ENCODE results near the gene HS3ST6. TPM values are rescaled to one million over a fixed set of nuclear protein-coding genes. Genes with fewer than 3 reads are reported as not detected.
"Not testable (repeated sequence)": the region's sequence is repeated elsewhere in the genome, so short reads cannot be mapped to it uniquely, and the experiment has no call there.

HS3ST6 gene
- polyA plus RNA-seq, 12 donors = 0.15 to 14.3 (median 2.1) TPM; not detected in 8

DNA sequence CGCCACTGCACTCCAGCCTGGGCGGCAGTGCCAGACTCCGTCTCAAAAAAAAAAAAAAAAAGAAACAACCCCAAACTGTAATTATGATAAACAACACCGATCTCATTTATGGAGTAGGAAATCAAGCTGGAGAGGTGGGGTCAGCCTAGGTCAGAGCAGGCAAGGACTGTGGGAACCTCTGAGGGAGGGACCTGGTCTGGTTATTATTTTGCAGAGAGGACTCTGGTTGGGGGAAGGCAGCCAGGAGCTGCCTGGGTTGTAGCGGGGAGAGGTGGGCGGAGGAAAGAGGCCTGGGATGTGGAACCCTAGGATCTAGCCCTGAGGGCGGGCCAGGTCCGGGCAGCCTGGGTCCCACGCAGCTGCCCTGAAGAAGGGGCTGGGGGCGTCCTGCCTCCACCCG, 10.9 kb upstream of the HS3ST6 start:
- no peak for DNase-seq

DNA sequence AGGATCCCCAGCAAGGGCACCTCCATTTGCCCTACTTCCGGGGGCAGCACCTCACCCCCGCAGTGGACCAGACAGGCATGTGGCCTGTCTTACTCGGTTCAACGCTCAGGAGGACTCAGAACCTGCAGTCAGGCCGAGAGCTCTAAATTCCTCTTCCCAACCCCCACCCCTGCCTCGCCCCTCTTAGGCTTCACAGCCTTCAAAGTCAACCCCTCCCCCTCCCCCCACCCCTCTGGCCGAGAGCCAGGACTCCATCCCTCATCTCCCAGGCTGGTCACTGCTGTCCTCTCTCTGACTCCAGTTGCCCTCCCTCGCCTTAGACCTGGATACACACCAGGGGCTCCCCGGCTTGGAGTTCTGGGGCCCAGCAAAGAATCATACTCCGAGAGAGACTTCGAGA, 8.1 kb upstream of the HS3ST6 start:
- no peak for DNase-seq

DNA sequence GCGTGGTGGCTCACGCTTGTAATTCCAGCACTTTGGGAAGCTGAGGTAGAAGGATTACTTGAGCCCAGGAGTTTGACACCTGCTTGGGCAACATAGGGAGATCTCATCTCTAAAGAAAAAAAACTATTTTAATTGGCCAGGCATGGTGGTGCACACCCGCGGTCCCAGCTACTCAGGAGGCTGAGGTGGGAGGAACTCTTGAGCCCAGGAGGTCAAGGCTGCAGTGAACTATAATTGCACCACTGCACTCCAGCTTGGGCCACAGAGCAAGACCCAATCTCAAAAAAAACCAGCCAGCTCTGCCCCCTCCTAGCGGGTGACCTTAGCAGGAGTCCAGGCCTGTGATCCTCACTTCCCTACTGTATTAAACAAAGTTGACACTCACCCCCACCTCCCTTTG, 5.9 kb upstream of the HS3ST6 start:
- DNase-seq = no peak

DNA sequence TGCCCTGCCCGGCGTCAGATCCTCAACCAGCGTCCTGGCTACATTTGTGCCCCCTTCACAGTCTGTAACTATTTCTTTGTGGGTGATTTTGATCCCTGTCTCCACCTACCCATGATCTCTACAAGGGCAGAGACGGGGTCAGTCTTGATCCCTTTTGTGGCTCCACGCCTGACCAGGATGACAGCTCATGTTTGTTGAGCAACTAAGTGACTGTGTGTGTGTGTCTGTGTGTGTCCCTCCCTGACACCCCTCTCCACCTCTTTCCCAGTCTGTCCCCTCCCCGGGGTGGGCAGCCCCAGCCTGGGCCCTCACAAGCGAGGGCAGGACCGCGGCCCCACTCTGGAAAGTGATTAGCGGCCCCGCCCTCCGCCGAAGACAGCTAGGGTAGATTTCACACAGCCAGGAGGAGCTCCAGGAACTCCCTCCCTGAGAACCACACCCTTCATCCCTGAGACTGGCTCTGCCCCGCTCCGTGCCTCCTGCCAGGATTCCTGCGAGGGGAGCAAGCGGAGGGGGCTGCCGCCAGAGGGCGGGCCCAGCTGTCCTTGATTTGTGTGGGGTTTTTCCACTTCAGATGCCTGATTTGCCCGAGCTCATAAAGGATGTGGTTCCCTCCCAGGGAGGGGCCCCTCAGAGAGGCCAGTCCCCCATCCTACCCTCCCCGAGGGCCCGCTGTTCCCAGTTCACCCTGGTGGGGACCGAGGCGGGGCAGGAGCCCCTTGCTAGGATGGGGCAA, 5.3 kb upstream of the HS3ST6 start:
- no peak for DNase-seq

DNA sequence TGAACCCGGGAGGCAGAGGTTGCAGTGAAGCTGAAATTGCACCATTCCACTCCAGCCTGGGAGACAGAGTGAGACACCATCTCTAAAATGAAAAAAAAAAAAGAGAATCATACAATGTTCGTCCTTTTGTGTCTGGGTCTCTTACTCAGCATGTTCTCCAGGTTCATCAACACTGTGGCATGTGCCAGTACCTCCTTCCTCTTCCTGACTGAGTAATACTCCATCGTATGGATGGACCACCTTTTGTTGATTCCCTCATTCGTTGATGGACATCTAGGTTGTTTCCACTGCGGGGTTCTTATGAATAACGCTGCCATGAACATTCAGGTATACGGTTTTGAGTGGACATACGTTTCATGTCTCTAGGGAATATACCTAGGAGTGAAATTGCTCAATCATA, 4.1 kb upstream of the HS3ST6 start:
- no peak for DNase-seq

DNA sequence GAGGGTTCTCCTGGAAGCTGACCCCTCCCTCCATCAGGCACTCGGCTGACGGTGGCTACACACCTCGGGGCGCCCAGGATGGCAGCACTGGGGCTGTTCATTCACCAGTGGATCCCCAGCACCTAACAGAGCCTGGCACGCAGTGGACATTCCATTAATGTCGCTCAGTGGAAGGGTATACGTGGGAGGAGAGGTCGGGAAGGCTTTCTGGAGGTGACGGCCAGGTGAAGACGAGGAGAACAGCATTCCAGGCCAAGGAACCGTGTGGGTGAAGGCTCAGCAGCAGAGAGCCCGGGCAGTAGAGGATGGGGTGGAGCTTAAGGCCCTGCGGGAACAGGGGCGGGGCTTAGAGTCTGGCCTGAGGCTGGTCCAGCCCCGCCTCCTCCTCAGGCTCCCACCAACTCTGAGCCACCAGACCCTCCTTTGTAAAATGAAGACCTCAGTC, 2.5 kb upstream of the HS3ST6 start:
- no peak for DNase-seq

DNA sequence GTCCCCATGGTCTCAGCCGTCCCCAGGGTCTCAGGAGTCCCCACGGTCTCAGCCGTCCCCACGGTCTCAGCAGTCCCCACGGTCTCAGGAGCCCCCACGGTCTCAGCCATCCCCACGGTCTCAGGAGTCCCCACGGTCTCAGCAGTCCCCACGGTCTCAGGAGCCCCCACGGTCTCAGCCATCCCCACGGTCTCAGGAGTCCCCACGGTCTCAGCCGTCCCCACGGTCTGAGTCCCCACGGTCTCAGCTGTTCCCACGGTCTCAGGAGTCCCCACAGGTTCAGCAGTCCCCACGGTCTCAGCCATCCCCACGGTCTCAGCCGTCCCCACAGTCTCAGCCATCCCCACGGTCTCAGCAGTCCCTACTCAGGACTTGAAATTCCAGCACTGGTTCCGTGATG, 1.9 kb upstream of the HS3ST6 start:
- not testable (repeated sequence) for DNase-seq

DNA sequence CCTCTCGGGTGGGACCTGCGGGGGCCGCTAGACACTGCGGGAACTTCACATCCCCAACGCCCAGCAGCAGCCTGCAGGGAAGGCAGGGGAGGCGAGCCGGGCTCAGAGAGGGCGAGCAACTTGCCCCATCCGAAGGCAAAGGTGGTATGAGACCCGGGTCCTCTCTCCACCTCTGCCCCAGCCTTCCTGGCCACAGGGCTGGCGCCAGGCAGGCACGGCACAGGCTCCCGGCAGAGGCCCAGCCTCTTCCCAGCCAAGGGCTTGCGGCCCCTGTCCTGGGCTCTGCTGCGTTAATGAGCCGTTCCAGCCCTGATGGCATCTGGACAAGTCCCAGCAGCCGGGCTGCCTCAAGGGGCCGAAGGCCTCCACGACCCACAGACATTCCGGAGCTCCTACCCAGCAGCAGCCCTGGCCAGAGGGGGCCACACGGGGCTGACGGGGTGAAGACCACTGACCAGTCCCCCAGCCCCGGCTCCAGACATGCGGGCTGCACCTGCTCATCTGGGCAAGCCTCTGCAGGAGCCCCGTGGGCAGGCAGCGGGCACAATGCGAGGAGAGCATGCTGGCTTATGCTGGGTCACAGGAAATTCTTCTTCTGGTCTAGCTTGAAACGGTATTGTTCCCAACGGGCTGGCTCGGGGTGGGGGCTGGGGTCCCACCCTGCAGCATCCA, 1.2 kb upstream of the HS3ST6 start:
- no peak for DNase-seq

DNA sequence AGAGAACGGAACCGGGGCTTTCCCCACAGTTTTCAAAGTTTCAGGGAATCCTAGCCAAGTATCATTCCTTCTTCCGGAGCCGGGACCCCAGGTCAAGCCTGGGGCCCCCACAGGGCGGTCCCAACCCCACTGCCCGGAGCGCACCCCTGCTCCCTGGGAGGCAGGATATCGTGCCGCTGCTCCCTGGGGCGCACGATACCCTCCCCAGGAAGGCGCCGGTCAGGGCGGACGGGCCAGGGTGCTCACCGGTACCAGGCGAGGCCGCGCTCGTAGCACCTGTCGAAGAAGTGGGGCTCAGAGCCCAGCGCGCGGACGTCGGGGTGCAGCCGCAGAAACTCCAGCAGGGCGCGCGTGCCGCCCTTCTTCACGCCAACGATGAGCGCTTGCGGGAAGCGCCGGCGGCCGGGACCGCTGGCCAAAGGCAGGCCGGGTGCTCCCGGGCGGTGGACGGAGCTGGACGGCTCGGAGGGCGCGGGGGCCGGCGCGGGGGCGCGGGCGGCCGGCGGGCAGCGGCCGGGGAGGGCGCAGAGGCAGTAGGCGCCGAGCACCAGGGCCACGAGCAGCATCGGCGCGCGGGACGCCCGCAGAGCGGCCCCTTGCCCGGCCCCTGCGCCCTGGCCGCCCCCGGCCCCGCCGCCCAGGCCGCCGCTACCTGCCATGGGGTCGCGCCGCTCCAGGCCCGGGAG, 407 bp downstream of the HS3ST6 start:
- DNase-seq = no peak

DNA sequence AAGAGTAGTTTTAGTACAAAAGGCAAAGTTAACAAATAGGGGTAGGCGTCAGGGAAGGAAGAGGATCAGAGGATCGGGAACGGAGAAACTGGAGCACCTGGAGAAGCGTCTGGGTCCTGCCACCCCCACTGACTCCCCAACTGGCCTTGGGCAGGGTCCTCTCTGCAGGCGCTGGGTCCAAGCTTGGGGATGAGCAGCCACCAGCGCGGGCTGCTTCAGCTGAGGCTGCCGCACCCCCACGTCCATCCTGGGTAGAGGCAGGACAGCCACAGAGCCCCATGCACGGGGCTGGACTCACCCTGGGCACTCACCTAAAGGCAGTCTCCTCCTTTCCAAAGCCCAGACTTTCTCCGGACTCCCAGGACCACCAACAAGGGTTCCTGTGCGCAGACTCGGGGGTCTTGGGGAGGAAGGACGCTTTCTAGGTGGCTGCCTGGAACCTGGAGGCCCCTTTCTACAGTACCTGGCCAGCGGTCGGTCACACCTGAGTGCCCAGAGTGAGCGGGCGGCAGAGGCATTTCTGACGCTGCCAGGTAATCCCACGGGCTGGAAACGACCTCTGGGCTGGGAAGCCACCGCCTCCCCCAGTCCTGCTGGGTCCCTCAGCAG, 1.1 kb downstream of the HS3ST6 start:
- no peak for DNase-seq

DNA sequence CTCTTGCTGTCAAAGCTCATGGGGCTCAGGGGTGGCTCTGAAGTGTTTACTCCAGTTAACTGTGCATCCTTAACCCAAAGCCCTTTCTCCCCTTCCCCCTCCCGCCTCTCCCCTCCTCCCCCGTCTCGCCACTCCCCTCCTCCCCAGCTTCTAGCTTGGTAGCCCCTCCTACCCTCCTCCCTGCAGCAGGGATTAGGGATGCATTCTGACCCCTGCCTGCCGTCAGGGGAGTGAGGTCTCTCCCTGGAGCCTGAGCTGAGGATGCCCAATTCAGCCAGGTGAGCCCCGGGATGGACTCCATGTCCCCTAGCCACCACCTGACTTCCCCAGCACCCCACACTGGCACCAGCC, 1.6 kb downstream of the HS3ST6 start:
- DNase-seq = no peak

DNA sequence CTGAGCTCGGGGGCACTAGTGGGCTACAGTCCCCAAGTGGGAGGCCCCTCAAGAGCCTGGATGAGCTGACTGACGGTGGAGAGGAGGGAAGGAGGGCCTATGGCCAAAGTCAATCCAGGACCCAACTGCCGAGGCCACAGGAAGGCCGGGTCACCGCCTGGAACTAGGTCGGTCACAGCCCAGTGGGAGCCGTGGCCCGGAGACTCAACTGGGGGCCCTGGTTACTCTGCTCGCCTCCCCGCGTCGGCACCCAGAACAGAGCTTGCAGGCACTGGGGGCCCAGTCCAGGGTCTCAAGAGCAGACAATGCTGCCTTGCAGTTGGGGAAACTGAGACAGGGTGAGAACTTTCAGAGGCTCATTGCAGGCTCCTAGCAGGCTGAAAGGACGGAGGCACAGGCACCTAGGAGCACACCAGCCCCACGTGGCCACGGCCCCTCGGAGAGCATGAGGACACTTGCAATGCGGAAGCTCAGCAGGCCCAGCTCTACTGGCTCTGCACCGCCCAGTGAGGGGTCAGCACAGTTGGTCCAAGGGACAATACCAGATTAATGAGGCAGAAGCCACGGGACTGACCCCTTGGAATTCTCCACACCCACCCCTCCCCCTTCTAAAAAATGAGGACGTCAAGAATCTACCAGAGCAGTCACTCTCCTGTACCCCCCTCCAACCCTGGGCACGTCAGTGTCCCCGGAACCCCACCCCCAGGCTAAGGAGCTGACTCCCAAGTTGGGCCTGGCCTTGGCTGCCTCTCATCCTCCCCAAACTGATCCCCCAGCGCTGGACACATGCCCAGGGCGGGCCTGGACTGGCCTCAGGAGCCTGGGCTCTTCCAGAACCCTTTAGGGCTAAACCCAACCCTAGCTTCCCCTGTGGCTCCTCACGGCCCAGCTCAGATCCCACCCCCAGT, 2.2 kb downstream of the HS3ST6 start:
- DNase-seq = no peak

DNA sequence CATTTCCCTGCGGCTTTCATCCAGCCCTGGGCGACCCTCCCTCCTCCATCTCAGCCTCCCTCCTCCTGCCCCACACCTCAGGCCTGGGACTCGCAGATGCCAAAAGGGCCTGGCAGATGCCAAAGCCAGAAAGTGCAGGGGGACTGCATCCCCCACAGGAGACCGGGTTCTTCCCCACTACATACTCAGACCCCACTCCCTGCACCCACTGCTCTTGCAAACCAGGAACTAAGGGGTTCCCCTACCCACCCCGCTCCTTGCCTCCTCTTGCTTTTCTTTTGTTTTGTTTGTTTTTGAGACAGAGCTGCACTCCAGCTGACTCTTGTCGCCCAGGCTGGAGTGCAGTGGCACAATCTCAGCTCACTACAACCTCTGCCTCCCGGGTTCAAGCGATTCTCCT, 3.2 kb downstream of the HS3ST6 start:
- no peak for DNase-seq

DNA sequence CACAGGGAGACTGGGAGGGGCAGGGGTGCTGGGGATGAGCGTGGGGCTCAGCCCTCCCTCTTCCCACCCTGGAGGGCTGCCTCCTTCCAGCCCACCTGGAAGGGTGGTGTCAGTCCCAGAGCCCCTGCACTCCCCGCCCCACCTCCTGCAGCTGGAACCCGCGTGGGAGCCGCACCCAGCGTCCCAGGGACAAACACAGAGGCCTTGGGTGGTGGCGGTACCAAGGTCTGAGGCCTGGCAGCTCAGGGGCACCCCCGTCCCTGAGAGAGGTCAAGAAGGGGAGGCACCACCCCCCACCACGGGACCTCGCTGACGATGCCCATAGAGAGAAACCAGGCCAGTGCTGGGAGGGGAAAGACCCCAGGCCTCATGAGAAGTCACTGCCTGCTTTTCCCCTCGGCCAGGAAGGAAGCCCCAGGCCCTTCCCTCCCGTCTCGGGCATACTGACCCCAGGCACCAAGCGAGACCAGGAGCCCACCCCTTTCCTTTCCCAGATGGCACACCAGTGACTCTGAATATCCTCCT, 4.1 kb downstream of the HS3ST6 start:
- DNase-seq = no peak

DNA sequence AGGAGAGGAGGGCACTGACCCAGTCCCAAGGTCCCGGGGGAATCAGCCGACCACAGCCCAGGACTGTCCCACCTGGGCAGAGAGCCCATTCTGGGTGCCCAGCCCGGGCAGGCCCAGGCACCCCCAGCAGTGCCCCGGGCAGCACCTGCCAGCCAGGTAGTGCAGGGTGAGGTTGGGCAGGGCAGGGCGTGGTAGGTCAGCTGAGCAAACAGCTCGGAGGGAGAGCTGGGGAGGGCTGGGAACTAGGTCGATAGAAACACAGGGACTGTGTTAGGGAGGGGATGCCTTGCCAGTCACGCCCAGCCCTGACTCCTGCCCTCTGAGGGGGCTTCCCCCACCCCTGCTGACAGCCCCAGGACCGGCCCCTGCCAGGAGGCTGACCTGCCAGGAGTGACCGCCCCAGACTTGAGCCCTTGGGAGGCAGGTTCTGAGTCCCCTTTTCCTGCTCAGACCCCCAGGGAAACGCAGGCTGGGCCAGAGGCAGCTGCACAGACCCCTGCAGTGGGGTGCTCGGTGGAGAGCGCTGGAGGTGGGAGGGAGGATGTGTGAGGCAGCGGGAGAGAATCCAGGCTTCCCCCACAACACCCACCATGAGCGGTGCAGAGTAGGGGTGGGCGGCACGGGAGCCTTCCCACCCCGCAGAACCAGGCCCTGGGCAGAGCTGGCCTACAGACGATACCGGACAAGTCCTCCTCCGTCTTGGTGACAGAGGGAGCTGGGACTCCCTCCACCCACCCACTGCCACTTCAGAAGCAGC, 4.7 kb downstream of the HS3ST6 start:
- DNase-seq = no peak

DNA sequence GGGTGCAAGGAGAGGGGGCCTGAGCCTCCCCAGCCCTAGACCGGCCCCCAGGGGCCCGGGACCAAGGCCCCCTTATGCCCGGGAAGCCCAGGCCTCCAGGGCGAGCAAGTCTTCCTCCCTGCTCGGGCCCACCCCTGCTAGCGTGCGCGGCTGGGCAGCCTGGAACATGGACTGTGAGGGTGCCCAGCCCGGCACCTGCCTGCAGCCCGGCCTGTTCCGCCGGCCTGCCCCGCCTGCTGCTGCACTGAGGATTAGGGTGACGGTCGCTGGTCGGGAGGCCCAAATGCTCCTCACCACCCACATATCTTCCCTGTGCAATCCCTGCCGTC, 6.0 kb downstream of the HS3ST6 start:
- DNase-seq = no peak

DNA sequence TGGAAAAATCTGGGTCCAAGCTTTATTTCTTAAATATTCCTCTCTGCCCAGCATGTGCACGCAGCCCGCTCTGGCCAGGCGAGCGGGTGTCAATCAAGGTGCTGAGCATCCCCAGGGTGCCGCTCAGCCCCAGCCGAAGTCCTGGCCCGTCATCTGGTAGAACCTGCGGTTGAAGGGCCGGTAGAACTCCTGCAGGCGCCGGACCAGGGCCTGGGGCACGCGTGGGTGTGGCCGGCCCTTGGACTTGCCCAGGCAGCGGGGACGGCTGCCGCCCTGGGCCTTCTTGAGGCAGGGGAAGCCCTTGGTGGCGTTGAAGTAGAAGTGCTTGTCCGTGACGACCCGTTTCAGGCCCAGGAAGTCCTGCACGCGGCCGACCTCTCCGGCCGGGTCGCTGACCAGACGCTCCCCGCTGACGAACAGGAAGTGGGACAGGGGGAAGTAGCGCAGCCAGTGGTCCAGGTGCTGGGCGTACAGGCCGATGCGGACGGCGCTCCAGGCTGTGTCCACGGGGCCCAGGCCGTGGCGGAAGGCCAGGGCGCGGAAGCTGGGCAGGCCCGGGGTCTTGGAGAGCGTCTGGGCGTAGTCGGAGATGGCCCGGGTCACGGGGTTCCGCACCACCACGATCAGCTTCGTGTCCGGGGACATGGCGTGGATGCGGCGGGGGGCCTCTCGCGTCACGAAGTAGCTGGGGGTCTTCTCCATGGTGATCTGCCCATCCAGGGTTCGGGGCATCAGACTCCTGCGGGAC, 6.6 kb downstream of the HS3ST6 start:
- DNase-seq = no peak

DNA sequence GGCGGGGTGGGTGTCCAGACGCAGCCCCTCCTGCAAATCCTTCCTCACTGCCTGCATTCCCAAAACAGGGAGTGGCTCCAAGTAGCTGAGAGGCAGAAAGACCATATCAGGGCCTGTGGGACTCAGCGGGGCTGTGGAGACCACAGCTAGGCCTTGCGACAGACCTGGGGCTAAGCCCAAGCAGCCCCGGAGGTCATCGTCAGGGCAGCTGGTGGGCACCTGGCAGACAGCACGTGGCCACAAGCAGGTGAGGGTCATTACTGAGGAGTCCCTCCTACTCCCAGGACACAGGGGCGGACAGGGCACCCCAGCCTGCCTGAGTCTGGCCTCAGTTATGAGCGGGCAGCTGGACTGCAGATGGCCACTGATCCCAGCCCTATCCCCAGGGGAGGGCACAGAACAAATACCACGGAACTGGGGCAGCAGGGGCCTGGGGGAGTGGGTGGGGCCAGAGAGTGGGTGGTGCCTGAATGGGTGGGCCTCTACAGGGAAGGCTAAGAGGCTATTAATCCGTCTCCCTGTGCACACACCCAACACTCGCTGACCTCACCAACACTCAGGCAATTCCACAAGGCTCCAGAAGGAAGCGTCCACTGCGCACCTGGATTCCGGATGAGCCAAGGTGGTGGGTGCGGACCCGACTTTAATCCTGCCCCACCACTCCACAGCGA, 8.5 kb downstream of the HS3ST6 start:
- DNase-seq = no peak

DNA sequence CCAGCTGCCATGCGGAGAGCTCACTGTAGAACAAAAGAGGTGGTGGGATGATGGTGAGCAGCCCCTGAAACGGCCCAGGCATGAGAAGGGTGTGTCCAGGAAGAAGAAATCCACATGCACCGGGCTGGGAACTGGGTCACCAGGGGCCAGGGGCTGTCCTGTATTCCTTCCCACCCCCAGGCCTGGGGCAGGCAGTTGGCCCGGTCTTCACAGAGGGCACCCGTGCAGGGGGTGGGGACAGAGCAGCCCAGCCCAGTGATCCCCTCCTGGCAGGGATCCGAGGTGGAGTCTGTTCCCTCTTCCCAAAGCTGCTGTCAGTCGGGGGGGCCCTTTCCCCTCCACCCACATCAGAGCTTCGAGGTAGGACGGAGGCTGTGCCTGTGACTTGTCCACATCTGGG, 9.2 kb downstream of the HS3ST6 start:
- no peak for DNase-seq

Data from muscle of arm (tissue), 12 donors.